SH-SY5Y (cell line): ENCODE measurements around the gene DYNC2I2.

Experiments used
- GATA2 ChIP-seq: IDR thresholded peaks from 2 replicates; pipeline ENCODE4 v1.6.1; 2011; ENCODE audit warnings: mild to moderate bottlenecking, low read depth, low read length
- GATA3 ChIP-seq: IDR thresholded peaks from 2 replicates; pipeline ENCODE4 v1.6.1; 2011; ENCODE audit warnings: low read depth, mild to moderate bottlenecking, low read length, moderate library complexity

The DYNC2I2 gene

DNA sequence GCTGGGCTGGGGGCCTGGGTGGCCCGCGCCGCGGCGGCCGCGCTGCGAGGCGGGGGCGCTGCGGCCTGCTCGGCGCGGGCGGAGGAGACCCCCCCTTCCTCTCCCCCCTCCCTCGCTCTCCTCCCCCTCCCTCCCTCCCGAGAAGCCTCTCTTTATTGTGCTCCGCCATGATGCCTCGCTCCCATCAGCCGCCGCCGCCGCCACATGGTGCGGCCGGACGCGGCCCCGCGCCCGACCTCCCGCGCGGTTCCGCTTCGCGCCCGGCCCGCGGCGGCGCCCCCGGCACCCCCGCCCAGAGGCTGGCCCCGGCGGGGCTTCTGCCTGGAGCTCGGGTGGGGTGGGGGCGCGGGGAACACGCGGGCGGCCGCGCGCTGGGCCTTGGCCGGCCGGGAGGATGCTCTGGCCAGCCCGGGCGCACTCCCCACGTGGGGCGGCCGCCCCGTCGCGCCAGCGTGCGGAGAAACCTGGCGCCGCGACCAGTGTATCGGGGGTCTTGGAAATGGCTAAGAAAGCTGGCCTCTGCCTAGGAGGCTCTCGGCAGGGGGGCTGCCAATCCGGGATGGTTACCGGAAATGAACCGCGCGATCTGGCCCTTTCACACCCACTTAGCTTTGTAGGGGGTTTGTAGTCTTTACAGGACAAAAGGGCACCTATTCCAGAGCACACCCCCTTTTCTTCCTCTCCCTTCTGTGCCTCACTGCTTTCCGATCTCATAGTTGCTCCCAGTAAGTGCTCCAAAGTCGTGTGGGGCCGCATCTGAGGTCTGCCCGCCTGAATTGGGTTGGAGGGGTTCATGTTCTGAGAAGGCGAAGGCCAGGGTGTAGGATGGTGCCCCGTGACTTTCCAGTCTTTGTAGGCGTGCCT is 33.4 kb upstream of the DYNC2I2 start:
- TF ChIP-seq GATA3 (no peak), GATA2 (no peak)

DNA sequence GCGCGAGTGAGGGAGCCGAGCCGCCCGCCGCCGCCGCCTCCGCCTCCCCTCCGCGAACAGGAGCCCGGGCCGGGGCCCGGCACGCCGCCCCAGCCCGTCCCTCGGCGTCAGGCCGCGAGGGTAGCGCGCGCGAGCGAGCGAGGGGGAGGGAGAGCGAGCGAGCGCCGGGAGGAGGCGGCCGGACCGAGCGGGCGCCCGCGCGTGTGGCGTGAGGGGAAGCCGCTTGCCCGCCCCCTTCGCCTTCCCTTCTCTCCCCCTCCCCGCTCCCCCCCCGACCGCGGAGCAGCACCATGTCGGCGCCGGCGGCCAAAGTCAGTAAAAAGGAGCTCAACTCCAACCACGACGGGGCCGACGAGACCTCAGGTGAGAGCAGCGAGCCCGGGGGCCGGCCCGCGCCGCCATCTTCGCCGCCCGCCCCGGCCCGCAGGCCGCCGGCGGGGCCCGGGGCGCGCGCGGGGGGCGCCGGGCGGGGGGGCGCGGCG is 32.7 kb upstream of the DYNC2I2 start:
- TF ChIP-seq GATA3 (no peak), GATA2 (no peak)

DNA sequence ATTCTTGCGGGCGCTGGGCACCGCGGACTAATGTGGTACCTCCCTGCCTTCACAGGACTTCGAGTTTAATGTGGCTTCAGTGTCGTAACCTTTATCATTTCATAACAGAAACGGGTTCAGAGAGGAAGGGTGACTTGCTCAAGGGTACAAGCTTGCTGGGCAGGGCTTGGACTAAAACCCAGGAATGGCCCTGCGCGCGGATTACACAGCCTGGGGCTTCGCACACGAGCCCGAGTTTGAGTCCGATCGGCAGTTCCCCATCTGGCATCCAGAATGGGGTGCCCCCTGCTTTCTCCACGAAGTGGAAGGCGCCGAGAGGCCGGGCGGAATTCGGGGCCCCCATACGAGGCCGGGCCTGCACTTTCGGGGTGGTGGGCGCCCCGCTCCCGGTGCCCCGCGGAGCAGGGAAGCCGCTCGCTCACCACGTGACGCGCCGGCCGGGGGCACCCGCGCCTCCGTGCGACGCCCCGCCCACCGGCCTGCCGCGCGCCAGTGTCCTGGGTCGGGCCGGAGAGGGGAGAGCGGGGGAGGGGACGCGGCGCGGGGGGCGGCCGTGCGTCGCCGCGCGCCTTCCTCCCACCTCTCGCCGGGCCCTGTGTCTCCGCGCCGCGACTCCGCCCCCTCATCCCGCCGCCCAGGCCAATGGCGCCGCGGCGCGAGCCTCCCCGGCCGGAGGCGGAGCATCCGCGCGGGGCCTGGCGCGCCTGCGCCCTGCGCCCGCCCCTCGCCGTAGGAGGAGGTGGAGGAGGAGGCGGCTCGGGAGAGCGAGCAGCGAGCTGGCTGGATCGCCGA is 32.0 kb upstream of the DYNC2I2 start, which contains the start of gene SET:
SET (plus strand) TSS at position 722 of the 792 bp plus-strand sequence. CDS start 361 bp downstream, outside the sequence.
- no peak for TF ChIP-seq GATA2
- no peak for TF ChIP-seq GATA3

DNA sequence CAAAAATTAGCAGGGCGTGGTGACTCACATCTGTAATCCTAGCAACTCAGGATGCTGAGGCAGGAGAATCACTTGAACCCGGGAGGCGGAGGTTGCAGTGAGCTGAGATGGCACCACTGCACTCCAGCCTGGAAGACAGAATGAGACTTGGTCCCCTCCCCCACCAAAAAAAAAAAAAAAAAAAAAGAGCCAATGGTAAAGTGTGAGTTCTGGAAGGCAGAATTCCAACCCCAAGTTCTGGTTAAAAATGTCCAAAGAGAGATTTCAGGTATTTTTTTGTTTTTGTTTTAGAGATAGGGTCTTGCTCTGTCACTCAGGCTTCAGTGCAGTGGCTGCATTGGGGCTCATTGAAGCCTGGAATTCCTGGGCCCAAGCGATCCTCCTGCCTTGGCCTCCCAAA is 30.8 kb upstream of the DYNC2I2 start:
- TF ChIP-seq GATA3 (no peak), GATA2 (no peak)

DNA sequence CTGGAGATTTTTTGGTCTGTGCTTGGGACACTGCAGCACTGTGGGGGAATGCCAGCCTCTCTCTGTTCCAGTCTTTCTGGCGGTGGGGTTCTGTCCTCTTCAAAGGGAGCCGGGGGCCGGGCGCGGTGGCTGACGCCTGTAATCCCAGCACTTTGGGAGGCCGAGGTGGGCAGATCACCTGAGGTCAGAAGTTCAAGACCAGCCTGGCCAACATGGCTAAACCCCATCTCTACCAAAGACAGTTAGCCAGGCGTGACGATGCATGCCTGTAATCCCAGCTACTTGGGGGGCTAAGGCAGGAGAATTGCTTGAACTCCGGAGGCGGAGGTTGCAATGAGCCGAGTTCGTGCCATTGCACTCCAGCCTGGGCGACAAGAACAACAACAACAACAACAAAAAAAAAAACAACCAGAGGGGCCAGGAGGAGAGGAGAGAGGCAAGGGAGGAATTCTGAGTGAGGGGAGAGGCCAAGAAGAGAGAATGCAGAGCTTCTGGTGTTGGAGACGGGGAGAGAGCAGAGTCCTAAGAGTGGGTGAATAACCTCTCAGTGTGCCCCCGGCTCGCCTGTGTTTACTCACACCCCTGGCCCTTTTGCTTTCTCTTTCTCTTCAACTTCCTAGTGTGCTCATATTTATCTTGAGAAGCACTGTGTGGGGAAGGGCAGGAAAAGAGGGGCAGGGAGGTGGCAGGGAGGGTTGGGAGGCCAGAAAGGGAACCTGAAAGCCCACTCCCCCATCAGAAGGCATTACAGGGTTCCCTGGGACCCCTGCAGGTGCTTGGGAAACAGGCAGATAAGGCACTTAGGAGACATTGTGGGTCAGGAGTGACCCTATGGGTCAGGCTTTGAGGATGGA is 29.2 kb upstream of the DYNC2I2 start:
- TF ChIP-seq GATA3 (no peak), GATA2 (no peak)

DNA sequence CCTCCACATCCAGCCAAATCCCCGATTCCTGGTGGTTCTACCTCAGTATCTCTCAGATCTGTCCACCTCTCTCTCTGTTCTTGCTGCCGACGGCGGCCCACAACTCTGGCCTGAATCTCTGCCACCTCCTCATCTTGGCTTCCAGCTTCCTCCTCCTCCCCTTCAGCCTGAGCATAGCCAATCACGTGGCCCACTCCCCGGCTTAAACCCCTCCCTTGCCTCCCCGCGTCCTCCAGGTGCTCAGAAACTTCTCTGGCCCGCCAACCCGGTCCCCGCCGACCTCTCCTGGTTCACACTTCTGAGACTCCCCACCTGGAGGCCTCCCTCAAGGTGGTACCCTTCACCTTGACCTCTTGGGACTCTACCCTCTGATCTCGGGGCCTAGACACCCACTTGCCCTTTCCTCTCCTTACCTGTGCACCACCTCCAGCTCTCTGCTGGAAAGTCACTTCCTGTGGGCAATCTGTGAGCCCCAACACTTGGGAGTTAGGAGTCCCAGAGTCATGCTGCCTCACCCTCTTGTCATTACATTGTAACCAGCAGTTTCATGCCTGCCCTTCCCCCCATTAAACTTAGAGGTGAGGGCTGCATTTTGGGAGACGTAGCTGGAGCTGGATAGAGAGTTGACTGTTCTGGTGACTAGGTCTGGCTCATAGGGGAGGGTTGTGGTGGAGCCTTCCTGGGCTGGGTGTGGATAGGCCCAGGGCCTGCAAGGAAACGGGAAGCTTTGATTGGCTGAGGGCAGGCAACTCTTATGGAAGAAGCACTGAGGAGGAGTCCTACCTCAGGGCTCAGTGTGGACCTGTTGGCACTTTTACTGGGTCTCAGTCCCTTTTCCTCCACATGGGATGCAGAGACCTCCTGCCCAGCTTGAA is 27.9 kb upstream of the DYNC2I2 start:
- no peak for TF ChIP-seq GATA3
- no peak for TF ChIP-seq GATA2

DNA sequence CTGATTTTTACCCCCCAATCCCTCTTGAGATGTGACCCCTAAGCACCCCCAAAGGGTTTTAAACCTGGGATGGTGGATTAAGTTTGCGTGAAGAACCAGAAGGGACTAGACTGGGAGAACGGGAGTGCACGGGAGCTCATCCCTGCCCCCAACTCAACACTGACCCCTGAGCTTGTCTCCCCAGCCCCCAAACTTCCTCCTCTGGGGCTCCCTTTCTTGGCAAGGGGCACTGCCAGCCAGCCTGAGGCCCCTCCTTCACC is 27.3 kb upstream of the DYNC2I2 start:
- TF ChIP-seq GATA3 = no peak
- TF ChIP-seq GATA2 = no peak

DNA sequence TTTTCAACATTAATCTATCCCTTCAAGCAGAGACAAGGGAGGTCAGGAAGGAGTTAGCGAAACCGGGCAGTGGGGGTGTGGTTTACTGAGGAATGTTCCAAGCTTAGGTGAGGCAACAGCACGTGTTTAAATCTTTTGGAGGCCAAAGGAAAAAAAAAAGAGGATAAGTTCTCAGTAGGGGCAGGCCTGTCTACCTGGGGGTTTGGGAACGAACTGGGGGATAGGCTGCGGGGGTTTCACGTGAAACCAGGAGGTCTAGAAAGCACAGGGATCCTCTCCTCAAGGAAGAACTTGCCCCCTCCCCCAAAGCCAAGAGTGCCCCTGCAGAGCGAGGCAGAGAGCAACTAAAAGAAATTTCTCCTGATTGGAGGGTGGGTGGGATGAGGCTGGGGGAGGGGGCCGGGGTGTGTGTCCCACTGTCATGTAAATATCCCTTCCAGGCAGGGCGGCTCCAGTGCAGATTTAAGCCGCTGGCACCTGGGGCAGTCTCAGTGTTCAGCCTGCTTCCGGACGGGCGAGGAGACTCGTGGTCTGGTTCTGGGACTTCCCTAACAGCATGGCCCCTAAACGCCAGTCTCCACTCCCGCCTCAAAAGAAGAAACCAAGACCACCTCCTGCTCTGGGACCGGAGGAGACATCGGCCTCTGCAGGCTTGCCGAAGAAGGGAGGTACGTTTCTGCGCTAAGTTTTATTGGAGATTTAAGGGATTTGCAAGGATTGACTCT is 26.9 kb upstream of the DYNC2I2 start:
- TF ChIP-seq GATA3 (no peak), GATA2 (no peak)

DNA sequence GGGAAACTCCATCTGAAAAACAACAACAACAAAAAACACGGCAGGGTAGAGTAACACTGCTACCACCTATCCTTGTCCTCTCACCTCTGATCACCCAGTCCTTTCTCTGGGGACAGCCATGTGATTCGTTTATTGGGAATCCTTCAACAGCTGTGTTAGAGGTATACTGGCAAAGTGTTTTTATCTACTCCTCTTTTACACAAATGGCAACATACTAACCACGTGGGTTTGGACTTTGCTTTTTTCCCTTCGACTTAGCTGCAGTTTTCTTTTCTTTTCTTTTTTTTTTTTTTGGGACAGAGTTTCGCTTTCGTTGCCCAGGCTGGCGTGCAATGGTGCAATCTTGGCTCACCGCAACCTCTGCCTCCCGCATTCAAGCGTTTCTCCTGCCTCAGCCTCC is 21.1 kb upstream of the DYNC2I2 start:
- TF ChIP-seq GATA3 = no peak
- no peak for TF ChIP-seq GATA2

DNA sequence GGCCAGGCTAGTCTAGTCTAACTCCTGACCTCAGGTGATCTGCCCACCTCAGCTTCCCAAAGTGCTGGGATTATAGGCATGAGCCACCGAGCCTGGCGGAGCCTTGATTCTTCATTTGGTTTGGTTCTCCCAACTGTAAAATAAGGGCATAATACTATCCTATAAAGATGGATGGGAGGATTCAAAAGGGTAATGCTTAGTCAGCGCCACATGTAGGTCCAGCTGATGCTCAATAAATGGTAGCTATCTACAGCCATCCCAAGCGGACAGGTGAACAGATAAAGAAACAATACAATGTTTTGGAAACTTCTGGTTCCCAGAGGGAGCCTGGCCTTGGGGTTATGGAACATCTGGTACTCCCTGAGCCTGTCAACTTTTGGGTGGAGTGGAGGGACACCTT is 18.7 kb upstream of the DYNC2I2 start:
- no peak for TF ChIP-seq GATA2
- no peak for TF ChIP-seq GATA3

DNA sequence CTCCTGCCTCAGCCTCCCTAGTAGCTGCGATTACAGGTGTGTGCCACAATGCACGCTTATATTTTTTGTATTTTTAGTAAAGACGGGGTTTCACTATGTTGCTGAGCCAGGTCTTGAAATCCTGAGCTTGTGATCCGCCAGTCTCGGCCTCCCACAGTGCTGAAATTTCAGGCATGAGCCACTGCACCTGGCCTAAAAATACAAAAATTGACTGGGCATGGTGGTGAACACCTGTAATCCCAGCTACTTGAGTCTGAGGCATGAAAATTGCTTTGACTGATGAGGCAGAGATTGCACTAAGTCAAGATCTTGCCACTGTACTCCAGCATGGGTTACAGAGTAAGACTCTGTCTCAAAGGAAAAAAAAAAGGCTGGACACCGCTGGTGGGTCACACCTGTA is 13.1 kb upstream of the DYNC2I2 start:
- TF ChIP-seq GATA3 (no peak), GATA2 (no peak)

DNA sequence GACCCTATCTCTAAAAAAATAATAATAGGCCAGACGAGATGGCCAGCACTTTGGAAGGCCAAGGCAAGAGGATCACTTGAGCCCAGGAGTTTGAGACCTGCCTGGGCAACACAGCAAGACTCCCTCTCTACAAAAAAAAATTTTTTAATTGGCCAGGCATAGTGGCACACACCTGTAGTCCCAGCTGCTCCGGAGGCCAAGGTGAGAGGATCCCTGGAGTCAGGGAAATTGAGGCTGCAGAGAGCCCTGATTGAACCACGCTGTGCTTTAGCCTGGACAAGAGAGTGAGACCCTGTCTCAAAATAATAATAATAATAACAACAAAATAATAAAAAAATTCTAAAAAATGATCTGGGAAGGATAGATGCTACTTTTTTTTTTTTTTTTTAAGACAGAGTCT is 1.1 kb upstream of the DYNC2I2 start:
- TF ChIP-seq GATA2 = no peak

DNA sequence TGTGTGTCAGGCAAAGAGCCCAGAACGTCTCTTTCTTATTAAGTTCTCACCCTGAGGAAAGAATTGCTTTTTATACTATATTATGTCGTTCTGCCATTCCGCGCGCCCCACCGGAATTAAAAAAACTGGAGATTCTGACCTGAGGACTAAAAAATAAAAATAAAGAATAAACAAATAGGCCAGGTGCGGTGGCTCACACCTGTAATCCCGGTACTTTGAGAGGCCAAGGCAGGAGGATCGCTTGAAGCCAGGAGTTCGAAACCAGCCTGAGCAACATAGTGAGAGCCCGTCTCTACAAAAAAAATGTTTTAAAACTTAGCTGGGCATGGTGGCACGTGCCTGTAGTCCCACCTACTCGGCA is 677 bp upstream of the DYNC2I2 start:
- TF ChIP-seq GATA3 (no peak), GATA2 (no peak)
